Measurements from ENCODE around the gene GLRX5.

Gene GLRX5

GRCh38 chr14:95531969-95532368, 2.9 kb upstream of the GLRX5 start:
- H2AFZ ChIP-seq (ENCODE audit: low read depth, low read length, severe bottlenecking): no peak overlapping the region
- no peaks in the 10 kb centered on the region for H3K9me3 ChIP-seq (ENCODE audit: insufficient read depth, low read length)
- H4K20me1 ChIP-seq (ENCODE audit: low read depth, low read length): no peaks in the 10 kb centered on the region
- peaks cover 50% of the 10 kb centered on the region for H3K79me2 ChIP-seq (ENCODE audit: insufficient read depth, low read length)
- H3K4me3 ChIP-seq (ENCODE audit: insufficient read depth, low read length, poor library complexity, severe bottlenecking): peak overlapping the region; percentile 78
- no peaks in the 10 kb centered on the region for H3K9me2 ChIP-seq (replicated peaks; ENCODE audit: insufficient read depth, low read length)
- H3K4me2 ChIP-seq (ENCODE audit: low read depth, low read length, poor library complexity, severe bottlenecking): peak overlapping the region; percentile 84
- H3K27me3 ChIP-seq (ENCODE audit: low read length): no peaks in the 10 kb centered on the region
- 0 out of 2 replicates have a peak, but pooled peaks cover 3% of the 10 kb centered on the region for H3K36me3 ChIP-seq (ENCODE audit: low read length)
- peak overlapping the region; percentile 82 for H3K9ac ChIP-seq (ENCODE audit: low read length)
- TF ChIP-seq EZH2phosphoT487 (conservative IDR thresholded peaks at IDR 0.05; ENCODE audit: low read length) (no peak), CTCF (IDR thresholded peaks at IDR 0.05; ENCODE audit: insufficient read depth, low read length, poor library complexity, severe bottlenecking) (no peak)
- no peak overlapping the region for H3K27ac ChIP-seq (ENCODE audit: low read depth, low read length)
- H3F3A ChIP-seq (ENCODE audit: insufficient read depth): peaks cover 14% of the 10 kb centered on the region

- Histone ChIP-seq H3K9ac (ENCODE audit: low read length) (peak overlapping the region; percentile 82), H3K27ac (ENCODE audit: low read depth, low read length) (peak overlapping the region; percentile 77), H3K79me2 (ENCODE audit: insufficient read depth, low read length) (peaks cover 64% of the 10 kb centered on the region), H3K4me2 (ENCODE audit: low read depth, low read length, poor library complexity, severe bottlenecking) (peak overlapping the region; percentile 84), H3K36me3 (ENCODE audit: low read length) (0 out of 2 replicates have a peak, but pooled peaks cover 3% of the 10 kb centered on the region), H3K9me3 (ENCODE audit: insufficient read depth, low read length) (no peaks in the 10 kb centered on the region), H3K9me2 (replicated peaks; ENCODE audit: insufficient read depth, low read length) (no peaks in the 10 kb centered on the region), H2AFZ (ENCODE audit: low read depth, low read length, severe bottlenecking) (no peak overlapping the region), H3K4me3 (ENCODE audit: insufficient read depth, low read length, poor library complexity, severe bottlenecking) (peak overlapping the region; percentile 78), H3K27me3 (ENCODE audit: low read length) (no peaks in the 10 kb centered on the region), H3F3A (ENCODE audit: insufficient read depth) (peaks cover 14% of the 10 kb centered on the region), H4K20me1 (ENCODE audit: low read depth, low read length) (no peaks in the 10 kb centered on the region)
- TF ChIP-seq EZH2phosphoT487 (conservative IDR thresholded peaks at IDR 0.05; ENCODE audit: low read length) (no peak), CTCF (IDR thresholded peaks at IDR 0.05; ENCODE audit: insufficient read depth, low read length, poor library complexity, severe bottlenecking) (no peak)
Measured at GRCh38 chr14:95533391-95533821, 1.4 kb upstream of the GLRX5 start.

GRCh38 chr14:95533822-95534221, 1.0 kb upstream of the GLRX5 start:
- Histone ChIP-seq H3K27me3 (ENCODE audit: low read length) (no peaks in the 10 kb centered on the region), H3K27ac (ENCODE audit: low read depth, low read length) (peak overlapping the region; percentile 77), H2AFZ (ENCODE audit: low read depth, low read length, severe bottlenecking) (no peak overlapping the region), H3K9me3 (ENCODE audit: insufficient read depth, low read length) (no peaks in the 10 kb centered on the region), H3K4me2 (ENCODE audit: low read depth, low read length, poor library complexity, severe bottlenecking) (peak overlapping the region; percentile 84), H3K9ac (ENCODE audit: low read length) (peak overlapping the region; percentile 82), H3K9me2 (replicated peaks; ENCODE audit: insufficient read depth, low read length) (no peaks in the 10 kb centered on the region), H3K4me3 (ENCODE audit: insufficient read depth, low read length, poor library complexity, severe bottlenecking) (peak overlapping the region; percentile 78), H3K79me2 (ENCODE audit: insufficient read depth, low read length) (peaks cover 68% of the 10 kb centered on the region), H4K20me1 (ENCODE audit: low read depth, low read length) (no peaks in the 10 kb centered on the region), H3K36me3 (ENCODE audit: low read length) (0 out of 2 replicates have a peak, but pooled peaks cover 3% of the 10 kb centered on the region), H3F3A (ENCODE audit: insufficient read depth) (peaks cover 14% of the 10 kb centered on the region)
- TF ChIP-seq CTCF (IDR thresholded peaks at IDR 0.05; ENCODE audit: insufficient read depth, low read length, poor library complexity, severe bottlenecking): no peak
- no peak for TF ChIP-seq EZH2phosphoT487 (conservative IDR thresholded peaks at IDR 0.05; ENCODE audit: low read length)
